Panc1 (cell line): ENCODE data around the gene SLC66A2. TPM values are rescaled to one million over a fixed set of nuclear protein-coding genes. Genes with fewer than 3 reads are reported as not detected.

Experiments
- ATAC-seq: fragments of 200-7000 bp; cut with Tn5 transposase; 2 replicates; pipeline ENCODE4 v1.9.1; 2020; ENCODE audit warnings: mild to moderate bottlenecking, moderate library complexity
- BruUV-seq: library from RNA; stranded (reverse); fragments of 400-500 nt; replicated peaks from 2 replicates; lab custom pipeline; 2021; lab: Mats Ljungman, UMichigan
- CTCF ChIA-PET: fragments of 300-600 bp; sonication (Branson Sonifier 250); formaldehyde crosslinking; loops from one replicate; lab custom pipeline; 2022; ENCODE audit warnings: antibody characterized with exemption; lab: Charles Lee
- POLR2A ChIA-PET: fragments of 300-600 bp; sonication (Branson Sonifier 250); formaldehyde crosslinking; loops from one replicate; lab custom pipeline; 2022; ENCODE audit warnings: antibody characterized with exemption; lab: Charles Lee
- DNase-seq: peaks from one replicate; pipeline ENCODE4 v3.0.0-alpha.2; 2010; ENCODE audit warnings: low read depth, low spot score
- H3K27ac ChIP-seq: 2 replicates; pipeline ENCODE4 v1.5.1; 2011; ENCODE audit warnings: mild to moderate bottlenecking, low read length, inconsistent platforms
- H3K27me3 ChIP-seq: fragments of 200-500 bp; sonication (Bioruptor generic); 2 replicates; pipeline ENCODE4 v1.6.0; 2014; ENCODE audit warnings: low read length, inconsistent platforms; ENCODE audit not compliant: control insufficient read depth, insufficient read depth
- H3K36me3 ChIP-seq: fragments of 200-500 bp; sonication (Bioruptor generic); 2 replicates; pipeline ENCODE4 v1.5.1; 2014; ENCODE audit warnings: inconsistent platforms, mild to moderate bottlenecking, low read length, moderate library complexity; ENCODE audit not compliant: control insufficient read depth, insufficient read depth
- H3K4me1 ChIP-seq: 2 replicates; pipeline ENCODE4 v1.5.1; 2011; ENCODE audit warnings: inconsistent platforms, mild to moderate bottlenecking, low read length, moderate library complexity; ENCODE audit not compliant: control insufficient read depth, insufficient read depth
- H3K4me3 ChIP-seq, 2 experiments: 2 replicates each; pipeline ENCODE4 v1.5.1; 2011 to 2012; ENCODE audit warnings: low read depth in 2 of 2, low read length in 2 of 2, mild to moderate bottlenecking in 2 of 2, inconsistent platforms in 1 of 2, moderate library complexity in 1 of 2
- H3K9me3 ChIP-seq: fragments of 200-500 bp; sonication (Bioruptor generic); 2 replicates; pipeline ENCODE4 v1.5.1; 2014; ENCODE audit warnings: low read depth, mild to moderate bottlenecking, inconsistent platforms, low read length, moderate library complexity; ENCODE audit not compliant: control insufficient read depth, insufficient read depth
- CTCF ChIP-seq: fragments of 450-650 bp; IDR thresholded peaks from 2 replicates; pipeline ENCODE4 v1.5.1; 2017; ENCODE audit warnings: mild to moderate bottlenecking
- POLR2AphosphoS5 ChIP-seq: IDR thresholded peaks from 2 replicates; pipeline ENCODE4 v1.6.1; 2012; ENCODE audit warnings: mild to moderate bottlenecking, low read depth, low read length, moderate library complexity
- REST ChIP-seq, 2 experiments: IDR thresholded peaks; 2 replicates each; pipeline ENCODE4 v1.6.1; 2011 to 2012; ENCODE audit warnings: low read depth in 2 of 2, control low read depth in 1 of 2, low read length in 1 of 2, mild to moderate bottlenecking in 1 of 2, moderate library complexity in 1 of 2; ENCODE audit not compliant: insufficient read depth in 1 of 2
- SIN3A ChIP-seq: IDR thresholded peaks from 2 replicates; pipeline ENCODE4 v1.6.1; 2012; ENCODE audit warnings: low read depth, mild to moderate bottlenecking, low read length, moderate library complexity, borderline replicate concordance; ENCODE audit not compliant: insufficient read depth
- TCF7L2 ChIP-seq: IDR thresholded peaks from 2 replicates; pipeline ENCODE4 v1.6.1; 2011; ENCODE audit warnings: mild to moderate bottlenecking, low read depth, low read length, inconsistent platforms
- in situ Hi-C: cut with HindIII; loops from 2 replicates; pipeline ENCODE4 v1.10.0; 2016; ENCODE audit warnings: low sequenced_read_pairs, low pct_unique_long_range_greater_than_20kb
- intact Hi-C: fragments of 100-400 bp; cut with micrococcal nuclease; formaldehyde crosslinking; loops from one replicate; pipeline ENCODE4 v1.10.0; 2022; ENCODE audit not compliant: unreplicated experiment
- total RNA-seq: library from RNA; stranded (reverse); gene quantifications from one replicate; pipeline ENCODE4 v1.2.1, GENCODE V29; 2021; ENCODE audit not compliant: unreplicated experiment

Gene SLC66A2
- total RNA-seq, 1 experiment from 2014 or later, result 92.5 TPM

GRCh38 chr18:79987566-79987965, 36.1 kb upstream of the SLC66A2 start:
- Histone ChIP-seq H3K4me1 (peaks cover 16% of the 10 kb centered on the region), H3K27ac (peak overlapping the region; percentile 95), H3K4me3 (peak overlapping the region; percentile 68 to 87), H3K36me3 (peaks cover 10% of the 10 kb centered on the region), H3K27me3 (no peaks in the 10 kb centered on the region), H3K9me3 (no peaks in the 10 kb centered on the region)
- ATAC-seq, result no peak
- no TSS peak for BruUV-seq
- intact Hi-C loops, result loop anchor here (5.0 kb wide), 1 partner anchor 40 kb away; no protein-coding TSS in a partner anchor
- ChIA-PET CTCF (no interaction called here), POLR2A (interaction anchor here (0.6 to 0.7 kb wide), 3 partner anchors 8 to 52 kb away, joined by 3 to 4 read pairs (median 4); no protein-coding TSS in a partner anchor)
- DNase-seq, result no peak
- in situ Hi-C loops, result no loop called here
- TF ChIP-seq CTCF (no peak), TCF7L2 (no peak), SIN3A (no peak), POLR2AphosphoS5 (no peak), REST (IDR thresholded peaks at IDR 0.05; ENCODE audit: insufficient read depth in 1 of 2, low read depth in 2 of 2, low read length in 1 of 2) (no peak)

GRCh38 chr18:79986726-79987125, 35.3 kb upstream of the SLC66A2 start:
- Histone ChIP-seq H3K36me3 (peaks cover 10% of the 10 kb centered on the region), H3K27ac (peak overlapping the region; percentile 95), H3K27me3 (no peaks in the 10 kb centered on the region), H3K4me1 (peaks cover 16% of the 10 kb centered on the region), H3K4me3 (peak overlapping the region; percentile 68 to 87), H3K9me3 (no peaks in the 10 kb centered on the region)
- in situ Hi-C loops (no loop called here), intact Hi-C loops (loop anchor here (5.0 kb wide), 1 partner anchor 41 kb away; no protein-coding TSS in a partner anchor)
- CTCF ChIA-PET, result interaction anchor here (0.6 kb wide), 1 partner anchor 41 kb away, joined by 3 read pairs; no protein-coding TSS in a partner anchor
- ATAC-seq (no peak), DNase-seq (no peak)
- POLR2A ChIA-PET, result no interaction called here
- BruUV-seq, result no TSS peak
- TF ChIP-seq REST (IDR thresholded peaks at IDR 0.05; ENCODE audit: insufficient read depth in 1 of 2, low read depth in 2 of 2, low read length in 1 of 2) (no peak), SIN3A (no peak), CTCF (no peak), TCF7L2 (no peak), POLR2AphosphoS5 (no peak)
